ENCODE measurements around the gene SLC8A1.

The SLC8A1 gene

DNA sequence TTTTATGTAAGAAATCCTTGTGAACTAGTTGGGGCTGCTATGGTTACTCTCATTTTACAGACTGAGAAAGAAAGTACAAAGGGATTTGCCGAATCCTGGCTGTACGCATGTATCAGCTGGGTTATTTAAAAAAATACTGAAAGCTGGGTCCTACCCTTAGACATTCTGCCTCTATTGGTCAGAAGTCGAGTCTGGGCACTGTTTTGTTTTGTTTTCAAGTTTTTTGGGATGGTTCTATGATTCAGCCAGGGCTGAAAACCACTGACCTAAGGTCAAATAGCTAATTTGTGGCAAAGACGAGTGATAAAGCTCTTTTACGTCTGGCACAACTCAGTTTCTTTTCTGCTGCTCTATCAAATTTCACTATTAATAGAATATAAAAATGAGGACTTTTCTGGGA lies 5.9 kb upstream of the SLC8A1 start:
- DNase-seq, result no peak

- no peak for DNase-seq
Observed at GRCh38 chr2:40457366-40457765, 5.5 kb upstream of the SLC8A1 start.

GRCh38 chr2:40456926-40457325 lies 5.0 kb upstream of the SLC8A1 start:
- DNase-seq, result no peak

GRCh38 chr2:40455661-40456060 lies 3.8 kb upstream of the SLC8A1 start:
- DNase-seq, result no peak

DNA sequence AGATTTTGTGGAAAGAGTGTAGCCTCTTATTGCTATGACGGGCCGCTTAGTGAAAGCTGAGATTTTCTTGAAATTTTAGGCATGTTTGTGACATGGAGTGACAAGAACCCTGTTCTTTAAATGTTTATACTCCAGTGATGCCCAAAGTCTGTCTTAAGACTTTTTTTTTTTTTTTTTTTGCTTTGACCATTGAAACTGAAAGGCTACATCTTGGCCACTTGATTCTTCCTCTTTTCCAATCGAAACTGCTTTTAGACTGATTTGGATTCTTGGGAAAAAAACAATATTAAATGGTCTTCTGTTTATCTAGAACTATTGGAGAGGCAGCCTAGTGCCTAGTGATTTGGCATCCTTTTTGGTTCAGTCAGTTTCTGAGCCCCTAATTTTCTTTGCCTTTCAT lies 2.4 kb upstream of the SLC8A1 start:
- DNase-seq, result no peak

- no peak for DNase-seq
Observed at GRCh38 chr2:40452786-40453185, 896 bp upstream of the SLC8A1 start.

- peak; percentile 37 for DNase-seq
Observed at GRCh38 chr2:40450796-40451430, 977 bp downstream of the SLC8A1 start.

- no peak for DNase-seq
Observed at GRCh38 chr2:40450066-40450795, 1.7 kb downstream of the SLC8A1 start.

- DNase-seq, result no peak
Observed at GRCh38 chr2:40448476-40449079, 3.3 kb downstream of the SLC8A1 start.

DNA sequence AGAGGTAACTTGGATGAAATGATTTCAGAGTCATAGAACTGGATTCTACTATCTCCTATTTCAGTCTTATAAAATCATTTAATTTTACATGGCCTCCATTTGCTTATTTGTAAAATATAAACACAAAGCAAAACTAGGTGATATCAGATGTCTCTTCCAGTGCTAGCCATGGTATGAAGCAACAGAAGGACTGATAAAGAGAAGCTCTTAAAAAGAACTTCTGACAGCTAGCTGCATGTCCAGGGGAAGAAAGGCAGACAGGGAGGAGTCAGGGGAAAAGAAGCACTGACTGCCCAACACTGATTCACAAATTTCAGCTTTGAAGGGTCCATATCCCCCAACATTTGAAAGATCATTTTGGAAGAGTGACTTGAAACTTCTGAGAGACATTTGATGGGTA lies 6.4 kb downstream of the SLC8A1 start:
- DNase-seq, result no peak

DNA sequence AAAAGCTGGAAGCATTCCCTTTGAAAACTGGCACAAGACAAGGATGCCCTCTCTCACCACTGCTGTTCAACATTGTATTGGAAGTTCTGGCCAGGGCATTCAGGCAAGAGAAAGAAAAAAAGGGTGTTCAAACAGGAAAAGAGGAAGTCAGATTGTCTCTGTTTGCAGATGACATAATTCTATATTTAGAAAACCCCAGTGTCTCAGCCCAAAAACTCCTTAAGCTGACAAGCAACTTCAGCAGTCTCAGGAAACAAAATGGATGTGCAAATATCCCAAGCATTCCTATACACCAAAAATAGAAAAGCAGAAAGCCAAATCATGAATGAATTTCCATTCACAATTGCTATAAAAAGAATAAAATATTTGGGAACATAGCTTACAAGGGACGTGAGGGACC lies 11.1 kb downstream of the SLC8A1 start:
- no peak for DNase-seq

- DNase-seq, result no peak
Observed at GRCh38 chr2:40439473-40439872, 12.4 kb downstream of the SLC8A1 start.

DNA sequence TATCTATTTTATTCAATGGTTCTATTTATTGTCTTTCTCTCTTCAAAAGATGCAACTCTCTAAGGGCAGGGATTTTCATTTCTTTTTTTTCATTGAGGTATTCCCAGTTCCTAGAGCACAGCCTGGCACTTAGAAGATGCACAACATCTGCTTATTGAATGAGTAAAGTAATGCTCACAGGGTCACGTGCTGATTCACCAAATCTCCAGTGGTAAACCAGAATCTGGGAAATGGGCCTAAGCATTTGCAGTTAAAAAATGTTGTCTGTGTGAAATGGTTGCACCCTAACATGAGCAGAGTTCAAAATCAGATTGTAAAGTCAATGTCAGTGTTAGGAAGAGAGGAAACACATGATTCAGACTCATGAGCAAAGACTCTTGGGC lies 15.8 kb downstream of the SLC8A1 start:
- DNase-seq, result no peak

DNA sequence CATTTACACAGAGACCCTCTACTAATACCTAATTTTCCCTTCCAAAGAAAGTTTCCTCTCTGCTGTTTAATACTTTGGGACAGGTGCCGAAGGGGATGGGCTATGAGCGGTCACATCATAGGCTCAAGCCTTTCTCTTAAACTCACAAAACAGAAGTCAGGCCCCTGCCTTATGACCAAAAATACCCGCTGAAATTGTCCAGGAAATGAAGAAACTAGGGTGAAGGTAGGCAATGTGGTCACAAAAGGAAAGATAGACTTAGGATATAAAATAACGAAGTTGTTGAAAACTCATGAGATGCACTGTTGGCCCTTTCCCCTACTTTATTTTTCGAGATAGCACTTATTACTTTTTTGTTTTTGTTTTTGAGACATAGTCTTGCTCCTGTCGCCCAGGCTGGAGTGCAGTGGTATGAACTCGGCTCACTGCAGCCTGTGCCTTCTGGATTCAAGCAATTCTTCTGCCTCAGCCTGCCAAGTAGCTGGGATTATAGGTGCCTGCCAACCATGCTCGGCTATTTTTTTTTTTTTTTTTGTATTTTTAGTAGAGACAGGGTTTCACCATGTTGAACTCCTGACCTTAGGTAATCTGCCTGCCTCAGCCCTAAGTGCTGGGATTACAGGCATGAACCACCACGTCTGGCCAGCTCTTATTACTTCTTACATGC lies 16.3 kb downstream of the SLC8A1 start:
- no peak for DNase-seq

DNA sequence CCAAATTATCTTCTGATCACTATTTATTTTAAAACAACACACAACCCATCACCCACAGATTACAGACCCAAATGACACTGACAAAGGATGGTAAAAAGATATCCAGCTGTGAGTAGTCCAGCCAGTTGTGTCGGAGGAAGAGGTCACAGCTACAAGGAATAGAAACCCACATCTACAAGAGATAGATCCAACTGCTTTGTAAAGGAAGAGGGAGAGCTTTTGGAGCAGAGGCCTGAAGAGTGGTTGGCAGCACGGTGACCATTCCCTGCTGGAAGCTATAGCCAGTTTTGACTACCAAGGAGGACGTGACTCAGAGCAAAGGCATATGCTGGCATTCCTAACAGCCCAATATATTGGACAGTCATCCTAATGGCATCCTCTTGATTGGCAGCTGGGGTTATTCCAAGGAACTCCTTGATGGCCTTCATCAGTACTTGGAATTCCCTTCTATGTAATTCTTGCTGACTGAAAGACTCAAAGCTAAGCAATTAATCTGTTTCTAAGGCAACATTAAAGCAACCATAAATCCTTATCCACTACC lies 17.1 kb downstream of the SLC8A1 start:
- DNase-seq, result peak; percentile 81

DNA sequence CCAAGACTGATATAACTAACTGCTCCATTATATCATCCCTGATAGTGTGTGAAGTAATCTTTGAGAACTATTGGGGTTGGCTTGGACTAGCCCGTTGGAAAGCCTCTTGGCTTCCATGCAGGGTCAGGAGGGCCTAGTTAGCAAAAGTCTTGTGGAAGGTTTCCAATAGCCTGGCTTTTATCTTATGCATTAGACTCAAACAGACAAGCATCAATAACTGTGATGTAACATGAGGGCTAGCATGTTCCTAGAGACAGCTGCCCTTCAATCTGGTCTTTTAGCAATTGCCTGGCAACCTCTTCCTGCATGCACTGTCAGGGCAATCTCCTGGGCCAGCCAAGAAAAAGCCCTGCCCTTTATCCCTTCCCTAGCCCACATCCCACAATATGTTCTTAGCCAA lies 18.2 kb downstream of the SLC8A1 start:
- DNase-seq, result no peak

DNA sequence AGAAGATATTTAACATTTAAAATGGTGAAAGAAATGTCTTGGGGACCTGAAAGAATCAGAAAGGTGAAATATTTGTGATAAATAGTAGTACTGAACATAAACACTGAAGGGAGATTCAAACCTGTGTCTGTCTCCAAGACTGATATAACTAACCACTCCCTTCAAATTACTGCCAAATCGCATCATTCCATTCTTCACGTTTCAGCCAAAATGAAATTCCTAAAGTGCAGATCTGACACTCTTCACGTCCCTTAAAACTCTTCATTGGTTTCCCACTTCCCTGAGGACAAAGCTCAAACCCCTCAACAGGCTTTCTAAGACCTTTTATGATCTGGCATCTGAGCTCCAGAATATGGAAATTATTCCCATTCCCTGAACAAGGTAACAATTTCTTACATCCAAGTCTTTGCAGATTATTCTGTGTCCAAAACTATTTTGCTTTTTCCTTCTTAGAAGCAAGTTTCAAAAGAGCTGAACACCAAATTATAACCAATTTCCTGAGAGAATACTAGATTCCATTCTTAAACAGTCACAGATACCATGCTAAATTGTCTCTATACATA lies 18.9 kb downstream of the SLC8A1 start:
- DNase-seq, result no peak

GRCh38 chr2:40431600-40431955 lies 20.3 kb downstream of the SLC8A1 start:
- no peak for DNase-seq

DNA sequence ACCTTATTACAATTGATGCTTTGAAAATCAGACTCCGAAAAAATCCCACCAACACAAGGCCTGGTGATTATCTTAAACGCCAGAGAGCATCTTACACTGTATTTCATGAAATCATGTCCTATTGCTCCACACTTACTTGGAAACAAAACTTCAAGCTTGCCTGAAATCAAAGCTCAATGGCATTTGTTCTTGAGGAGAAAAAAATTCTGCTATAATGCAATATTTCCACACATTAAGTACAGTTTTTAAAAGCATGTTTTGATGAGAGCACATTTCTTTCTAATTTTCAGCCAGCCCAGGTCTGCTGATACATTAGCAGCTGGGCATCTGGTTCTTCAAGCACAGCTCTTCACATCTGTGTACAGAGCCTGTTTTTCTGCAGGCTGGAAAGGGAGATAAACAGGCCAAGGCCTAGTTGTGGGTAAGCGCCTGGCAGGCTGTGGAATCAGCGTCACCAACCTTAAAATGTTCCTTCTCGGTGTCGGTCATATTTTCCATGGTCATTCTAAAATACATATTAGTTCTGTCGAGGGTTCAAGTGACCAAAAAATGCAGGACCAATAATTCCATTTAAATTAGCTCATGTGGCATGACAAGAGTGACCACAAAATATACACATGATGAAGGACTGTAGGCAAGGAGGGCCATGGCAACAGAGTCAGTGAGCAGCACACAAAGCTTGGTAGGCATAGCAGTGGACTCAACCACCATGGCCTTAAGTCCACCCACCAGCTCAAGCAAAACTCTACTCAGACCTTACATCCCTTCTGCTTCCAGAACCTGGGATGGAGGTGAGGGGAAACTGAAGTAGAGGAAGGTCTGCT lies 20.9 kb downstream of the SLC8A1 start:
- no peak for DNase-seq

- no peak for DNase-seq
Observed at GRCh38 chr2:40428439-40428838, 23.5 kb downstream of the SLC8A1 start.

GRCh38 chr2:40421631-40422297 lies 30.1 kb downstream of the SLC8A1 start:
- no peak for DNase-seq

GRCh38 chr2:40420478-40420877 lies 31.4 kb downstream of the SLC8A1 start:
- no peak for DNase-seq

Data from T1000 (cell line).